GM13977 (cell line): ENCODE data around the gene SLC2A6.
A peak's percentile ranks its signal among the peaks of the same experiment; 100 is the strongest.

Experiments
- DNase-seq: peaks from one replicate; pipeline ENCODE4 v3.0.0; 2012; ENCODE audit warnings: low spot score
- in situ Hi-C: fragments of 300-500 bp; cut with MboI; formaldehyde crosslinking; loops from one replicate; pipeline ENCODE4 v1.12.0; 2022; ENCODE audit warnings: low sequenced_read_pairs, low pct_unique_long_range_greater_than_20kb, mixed read lengths, inconsistent platforms; ENCODE audit not compliant: unreplicated experiment
- TF ChIP-seq, protein P1 (sequence below): IDR thresholded peaks from 2 replicates; pipeline ENCODE4 v1.5.1; 2012; ENCODE audit warnings: mild to moderate bottlenecking, control low read depth; ENCODE audit not compliant: insufficient read depth; ENCODE audit errors: extremely low read depth, missing control alignments

SLC2A6 gene

DNA sequence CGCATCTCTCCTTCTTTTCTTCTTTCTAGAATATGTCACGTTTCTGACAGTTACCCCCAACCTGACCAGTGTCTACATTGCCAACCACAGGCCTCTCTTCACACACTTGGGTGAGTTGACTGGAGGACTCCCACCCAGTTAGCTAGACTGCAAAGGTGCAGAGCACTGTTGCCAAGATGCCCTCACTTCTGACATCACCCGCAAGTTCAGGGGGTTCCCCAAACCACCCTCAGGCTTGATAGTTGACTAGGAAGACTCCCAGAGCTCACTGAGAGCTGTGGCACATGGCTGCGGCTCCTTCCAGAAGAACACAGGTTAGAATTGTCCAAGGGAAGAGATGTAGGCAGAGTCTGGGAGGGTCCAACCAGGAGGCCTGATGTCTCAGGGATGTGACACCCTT, 39.6 kb downstream of the SLC2A6 start:
- no peak for DNase-seq
- TF ChIP-seq, protein P1, sequence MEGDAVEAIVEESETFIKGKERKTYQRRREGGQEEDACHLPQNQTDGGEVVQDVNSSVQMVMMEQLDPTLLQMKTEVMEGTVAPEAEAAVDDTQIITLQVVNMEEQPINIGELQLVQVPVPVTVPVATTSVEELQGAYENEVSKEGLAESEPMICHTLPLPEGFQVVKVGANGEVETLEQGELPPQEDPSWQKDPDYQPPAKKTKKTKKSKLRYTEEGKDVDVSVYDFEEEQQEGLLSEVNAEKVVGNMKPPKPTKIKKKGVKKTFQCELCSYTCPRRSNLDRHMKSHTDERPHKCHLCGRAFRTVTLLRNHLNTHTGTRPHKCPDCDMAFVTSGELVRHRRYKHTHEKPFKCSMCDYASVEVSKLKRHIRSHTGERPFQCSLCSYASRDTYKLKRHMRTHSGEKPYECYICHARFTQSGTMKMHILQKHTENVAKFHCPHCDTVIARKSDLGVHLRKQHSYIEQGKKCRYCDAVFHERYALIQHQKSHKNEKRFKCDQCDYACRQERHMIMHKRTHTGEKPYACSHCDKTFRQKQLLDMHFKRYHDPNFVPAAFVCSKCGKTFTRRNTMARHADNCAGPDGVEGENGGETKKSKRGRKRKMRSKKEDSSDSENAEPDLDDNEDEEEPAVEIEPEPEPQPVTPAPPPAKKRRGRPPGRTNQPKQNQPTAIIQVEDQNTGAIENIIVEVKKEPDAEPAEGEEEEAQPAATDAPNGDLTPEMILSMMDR = no peak
- in situ Hi-C loops = no loop called here

DNA sequence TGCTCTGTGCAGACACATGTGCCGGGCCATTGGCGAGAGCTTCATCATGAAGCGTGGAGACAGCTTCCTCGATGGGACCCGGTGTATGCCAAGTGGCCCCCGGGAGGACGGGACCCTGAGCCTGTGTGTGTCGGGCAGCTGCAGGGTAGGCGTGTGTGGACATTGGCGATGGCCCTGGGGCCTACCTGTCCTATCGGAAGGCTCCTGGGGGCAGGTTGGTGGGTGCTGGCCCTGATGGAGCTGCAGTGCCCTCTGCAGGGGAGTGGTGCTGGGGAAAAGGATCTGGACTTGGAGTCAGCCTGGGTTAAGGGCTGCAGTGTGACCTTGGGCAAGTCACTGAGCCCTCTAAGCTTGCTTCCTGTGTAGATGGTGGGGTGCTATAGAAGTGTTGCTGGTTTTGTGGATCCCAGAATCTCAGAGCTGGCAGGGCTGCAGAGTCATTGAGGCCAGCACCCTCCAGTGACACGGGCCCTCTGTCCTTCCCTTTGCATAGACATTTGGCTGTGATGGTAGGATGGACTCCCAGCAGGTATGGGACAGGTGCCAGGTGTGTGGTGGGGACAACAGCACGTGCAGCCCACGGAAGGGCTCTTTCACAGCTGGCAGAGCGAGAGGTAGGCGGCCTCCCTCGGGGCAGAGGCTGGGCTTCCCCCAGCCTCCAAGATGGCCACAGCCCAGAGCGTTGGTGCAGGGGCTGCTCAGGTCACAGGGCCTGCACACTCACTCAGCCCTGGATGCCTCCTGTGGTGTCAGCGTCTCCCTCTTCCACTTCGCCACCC, 41.0 kb downstream of the SLC2A6 start:
- TF ChIP-seq, protein P1 = peak; percentile 66
- peak; percentile 78 for DNase-seq
- in situ Hi-C loops = no loop called here

DNA sequence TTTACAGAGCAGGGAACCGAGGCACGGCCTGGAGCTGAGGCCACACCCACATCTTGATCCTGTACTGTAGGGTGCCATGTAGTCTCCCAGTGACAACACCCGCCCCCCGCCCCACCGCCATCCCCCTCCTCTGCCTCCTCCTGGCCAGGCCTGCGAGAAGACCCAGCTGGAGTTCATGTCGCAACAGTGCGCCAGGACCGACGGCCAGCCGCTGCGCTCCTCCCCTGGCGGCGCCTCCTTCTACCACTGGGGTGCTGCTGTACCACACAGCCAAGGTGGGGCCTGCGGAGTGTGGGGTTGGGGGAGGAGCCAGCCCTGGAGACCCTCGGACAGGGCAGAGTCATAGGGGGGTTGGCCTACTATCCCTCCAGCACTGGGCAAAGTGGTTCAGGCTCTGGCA, 42.2 kb downstream of the SLC2A6 start:
- TF ChIP-seq, protein P1 = no peak
- DNase-seq = no peak
- in situ Hi-C loops = no loop called here

DNA sequence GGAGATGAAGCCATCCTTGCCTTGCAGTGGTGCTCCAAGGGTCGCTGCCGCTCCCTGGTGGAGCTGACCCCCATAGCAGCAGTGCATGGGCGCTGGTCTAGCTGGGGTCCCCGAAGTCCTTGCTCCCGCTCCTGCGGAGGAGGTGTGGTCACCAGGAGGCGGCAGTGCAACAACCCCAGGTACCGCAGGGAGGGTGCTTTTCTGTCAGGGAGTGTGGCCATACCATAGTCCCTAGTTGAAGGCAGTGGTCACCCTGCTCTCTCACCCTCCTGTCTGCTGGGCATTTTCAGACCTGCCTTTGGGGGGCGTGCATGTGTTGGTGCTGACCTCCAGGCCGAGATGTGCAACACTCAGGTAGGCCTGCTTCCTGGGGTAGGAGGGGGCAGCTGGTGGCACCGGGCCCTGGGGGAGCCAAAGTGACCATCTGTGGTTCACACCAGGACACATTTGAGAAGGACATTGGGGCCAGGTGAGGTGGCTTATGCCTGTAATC, 45.5 kb downstream of the SLC2A6 start:
- TF ChIP-seq, protein P1 = peak; percentile 21
- DNase-seq = no peak
- in situ Hi-C loops = no loop called here

DNA sequence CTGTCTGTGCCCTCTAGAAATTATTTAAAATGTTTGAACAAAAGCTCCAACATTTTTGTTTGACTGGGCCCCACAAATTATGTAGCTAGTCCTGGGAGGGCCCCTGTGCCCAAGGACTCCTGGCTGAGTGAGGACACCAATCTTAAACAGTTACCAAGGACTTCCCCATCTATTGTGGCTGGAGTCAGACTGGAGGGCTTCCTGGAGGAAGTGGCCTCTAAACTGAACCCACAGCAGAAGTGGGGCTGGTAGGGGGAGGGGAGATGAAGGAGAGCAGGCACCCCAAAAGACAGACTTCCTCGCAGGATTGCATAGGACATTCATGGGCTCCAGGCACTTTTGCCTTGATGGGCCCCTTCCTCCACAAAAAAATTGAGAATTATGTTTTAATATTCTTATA, 48.7 kb downstream of the SLC2A6 start:
- TF ChIP-seq, protein P1 = no peak
- in situ Hi-C loops = no loop called here
- DNase-seq = no peak

DNA sequence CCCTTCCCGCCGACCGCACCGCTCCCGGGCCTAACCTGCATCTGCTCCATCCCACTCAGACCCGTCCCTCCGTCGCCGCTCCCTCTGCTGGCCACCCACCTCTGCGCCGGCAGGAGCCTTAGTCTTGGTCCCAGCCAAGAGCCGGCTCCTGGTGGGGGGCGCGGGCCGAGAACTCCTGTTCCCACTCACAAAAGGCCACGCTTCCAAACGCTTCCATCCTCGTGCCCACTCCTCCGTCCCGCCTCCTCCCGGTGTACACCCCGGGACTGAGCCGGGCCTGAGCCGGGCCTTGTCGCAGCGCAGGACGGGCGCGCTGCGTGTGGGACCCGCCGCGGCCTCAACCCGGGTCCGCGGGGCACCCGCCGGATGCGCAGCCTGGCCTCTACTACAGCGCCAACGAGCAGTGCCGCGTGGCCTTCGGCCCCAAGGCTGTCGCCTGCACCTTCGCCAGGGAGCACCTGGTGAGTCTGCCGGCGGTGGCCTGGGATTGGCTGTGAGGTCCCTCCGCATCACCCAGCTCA, 49.2 kb downstream of the SLC2A6 start:
- peak; percentile 83 for DNase-seq
- in situ Hi-C loops = no loop called here
- TF ChIP-seq, protein P1 = peak; percentile 48
